Activated CD4-positive, alpha-beta T cell treated with anti-CD3 and anti-CD28 coated beads, Interleukin-2, Interleukin-4, amounts not matched to agents 100 ng/mL and 50 ng/mL, durations not matched to agents 16 hours and 8 hours (primary cell): Measurements from ENCODE around the gene CARMIL3.

ENCODE experiments used
- DNase-seq: peaks from one replicate; pipeline ENCODE4 v3.0.0-alpha.2; 2020; ENCODE audit warnings: low spot score

CARMIL3 gene

DNA sequence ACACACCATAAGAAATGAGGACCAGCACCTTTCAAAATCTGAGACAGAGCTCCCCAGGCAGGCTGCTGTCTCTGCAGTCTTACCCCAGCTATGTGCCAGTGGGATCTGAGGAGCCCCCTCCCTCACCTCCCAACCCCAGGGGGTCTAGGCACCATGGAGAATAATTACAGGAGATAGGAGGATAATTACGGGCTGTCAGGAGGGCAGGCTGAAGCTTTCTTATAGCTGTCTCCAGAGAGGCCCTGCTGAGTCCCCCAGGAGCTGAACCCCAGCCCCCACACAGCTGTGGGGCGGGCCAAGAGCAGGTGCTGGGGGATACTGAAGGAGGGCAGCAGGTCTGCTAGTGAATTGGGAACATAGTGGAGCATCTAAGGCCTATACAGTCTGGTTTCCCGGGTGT is 26.3 kb downstream of the CARMIL3 start:
- no peak for DNase-seq

GRCh38 chr14:24079491-24080141 is 27.8 kb downstream of the CARMIL3 start:
- DNase-seq, result no peak

GRCh38 chr14:24080142-24080530 is 28.3 kb downstream of the CARMIL3 start:
- DNase-seq, result no peak

GRCh38 chr14:24080888-24081738 is 29.3 kb downstream of the CARMIL3 start:
- DNase-seq, result peak; percentile 56

DNA sequence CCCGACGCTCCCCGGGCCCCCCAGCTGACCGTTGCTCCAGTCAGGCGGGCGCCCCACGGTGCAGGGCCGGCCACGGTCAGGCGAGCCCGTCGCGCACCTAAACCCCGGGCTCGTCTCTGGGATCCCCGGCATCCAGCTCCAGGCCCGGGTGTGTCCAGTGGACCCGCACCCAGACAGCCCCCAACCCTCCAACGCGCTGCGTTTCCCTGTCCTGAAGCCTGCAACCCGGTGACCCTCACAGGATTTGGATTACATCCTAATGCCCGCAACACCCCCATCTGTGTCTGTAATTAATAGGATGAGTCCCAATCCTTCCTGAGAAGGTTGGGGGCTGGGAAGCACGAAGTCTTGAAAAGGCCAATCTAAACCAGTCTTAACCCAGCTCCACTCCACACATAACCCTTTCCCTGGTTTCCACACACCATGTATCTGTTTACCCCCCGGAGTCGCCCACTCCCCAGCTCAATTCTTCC is 30.0 kb downstream of the CARMIL3 start:
- no peak for DNase-seq

DNA sequence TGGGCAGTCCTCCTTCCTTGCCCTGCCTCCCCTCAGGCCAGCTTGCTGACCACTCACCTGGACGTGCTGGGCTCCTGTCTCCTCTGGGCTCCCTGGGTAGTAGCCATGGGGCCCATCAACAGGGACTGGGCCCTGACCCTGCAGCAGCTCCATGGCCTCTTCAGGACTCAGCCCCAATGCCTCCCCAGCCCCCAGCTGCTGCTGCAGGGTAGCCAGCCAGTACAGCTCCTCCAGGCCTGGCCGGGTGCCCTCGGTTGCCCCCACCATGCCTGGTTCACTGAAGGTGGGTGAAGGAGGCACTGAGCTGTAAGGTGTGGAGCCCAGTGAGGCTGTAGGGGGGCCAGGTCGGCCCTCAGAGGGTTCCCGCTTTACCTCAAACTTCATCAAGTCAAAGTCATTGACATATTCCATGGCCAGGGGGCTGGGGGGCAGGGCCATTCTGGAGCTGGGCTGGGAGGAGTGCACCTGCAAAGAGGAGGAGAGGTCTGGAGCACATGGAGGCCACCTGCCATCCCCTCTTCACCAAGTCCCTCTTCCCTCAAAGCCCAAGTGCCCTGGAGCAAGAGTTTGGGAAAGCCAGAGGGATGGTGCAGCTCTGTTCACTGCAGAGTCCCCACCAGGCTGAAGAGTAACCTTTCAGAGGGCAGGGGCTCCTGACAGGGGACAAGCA is 30.7 kb downstream of the CARMIL3 start:
- no peak for DNase-seq

GRCh38 chr14:24083462-24083861 is 31.7 kb downstream of the CARMIL3 start:
- no peak for DNase-seq

GRCh38 chr14:24084440-24084839 is 32.6 kb downstream of the CARMIL3 start:
- no peak for DNase-seq

DNA sequence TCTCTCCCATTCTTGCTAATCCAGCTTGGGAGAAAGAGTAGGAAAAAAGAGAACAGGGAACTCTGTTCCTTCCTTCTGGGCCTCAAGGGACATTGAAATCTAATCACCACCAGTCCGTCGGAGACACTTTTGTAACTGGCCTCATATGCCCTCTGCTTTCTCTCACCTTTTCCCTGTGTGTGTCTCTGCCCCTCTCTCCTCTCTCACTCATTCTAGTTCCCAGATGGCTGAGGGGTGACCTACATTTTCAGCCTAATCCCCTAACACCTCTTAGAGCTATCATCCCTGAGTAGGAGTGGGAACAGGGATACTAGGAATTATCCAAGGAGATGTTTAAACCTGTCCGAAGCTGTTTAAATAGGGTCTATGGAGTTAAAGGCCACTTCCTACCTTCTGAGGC is 33.4 kb downstream of the CARMIL3 start:
- no peak for DNase-seq

GRCh38 chr14:24086193-24086955 is 34.6 kb downstream of the CARMIL3 start:
- no peak for DNase-seq

GRCh38 chr14:24087004-24087403 is 35.2 kb downstream of the CARMIL3 start:
- DNase-seq, result no peak

GRCh38 chr14:24088095-24088494 is 36.3 kb downstream of the CARMIL3 start:
- no peak for DNase-seq

- DNase-seq, result no peak
These were observed 38.1 kb downstream of the CARMIL3 start for GRCh38 chr14:24089890-24090289.

DNA sequence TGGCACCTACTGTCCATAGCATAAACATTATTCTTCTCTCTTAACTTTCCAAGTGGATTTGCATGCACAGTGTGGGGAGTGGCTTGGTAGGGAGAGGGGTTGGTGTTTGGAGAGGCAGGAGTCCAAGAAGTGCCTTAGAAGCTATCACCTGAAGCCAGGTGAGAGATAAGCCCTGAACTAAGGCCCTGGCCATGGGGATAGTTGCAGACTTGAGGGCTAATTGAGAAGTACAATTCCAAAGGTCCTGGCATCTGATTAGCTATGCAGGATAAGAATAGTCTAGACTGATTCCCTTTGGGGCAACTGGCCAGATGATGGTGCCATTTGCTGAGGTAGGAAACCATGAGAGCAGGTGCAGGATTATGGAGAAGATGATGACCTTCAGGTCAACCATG is 40.3 kb downstream of the CARMIL3 start:
- DNase-seq, result no peak

- DNase-seq, result no peak
These were observed 40.8 kb downstream of the CARMIL3 start for GRCh38 chr14:24092505-24093206.

- no peak for DNase-seq
These were observed 41.5 kb downstream of the CARMIL3 start for GRCh38 chr14:24093207-24093900.

GRCh38 chr14:24093901-24094840 is 42.4 kb downstream of the CARMIL3 start, which contains the start of gene PCK2:
TSS of gene PCK2 (plus strand) at chr14:24094311. CDS start at chr14:24094406, 95 bp downstream.
- DNase-seq, result peak; percentile 92

DNA sequence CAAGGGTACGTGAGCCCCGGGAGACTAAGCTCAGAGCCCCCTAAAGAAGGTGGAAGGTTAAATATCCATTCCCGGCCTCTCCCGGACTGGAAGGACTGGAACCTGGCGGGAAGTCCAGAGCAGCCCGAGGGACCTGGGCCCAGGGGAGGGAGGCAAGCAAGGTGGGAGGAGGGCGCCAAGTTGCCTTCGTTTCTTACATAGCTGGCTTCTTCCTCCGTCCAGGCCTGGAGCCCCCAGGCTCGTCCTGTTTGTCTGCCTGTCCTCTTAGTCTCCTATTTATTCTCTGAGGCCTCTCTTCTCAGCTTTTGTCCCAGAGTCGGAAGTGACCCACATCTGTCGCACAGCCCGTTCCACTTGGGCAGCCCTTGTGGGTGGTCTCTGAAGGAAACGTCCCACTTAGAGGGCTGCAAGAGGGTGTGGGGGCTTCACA is 43.0 kb downstream of the CARMIL3 start:
- peak; percentile 4 for DNase-seq

- peak; percentile 73 for DNase-seq
These were observed 43.7 kb downstream of the CARMIL3 start for GRCh38 chr14:24095271-24096068.
